Measurements from ENCODE around the gene NRXN2. TPM values are rescaled to one million over a fixed set of nuclear protein-coding genes. Genes with fewer than 3 reads are reported as not detected.

NRXN2 gene
- total and polyA plus RNA-seq, 5 donors from 2014 or later = 0.42 TPM; not detected in 4

DNA sequence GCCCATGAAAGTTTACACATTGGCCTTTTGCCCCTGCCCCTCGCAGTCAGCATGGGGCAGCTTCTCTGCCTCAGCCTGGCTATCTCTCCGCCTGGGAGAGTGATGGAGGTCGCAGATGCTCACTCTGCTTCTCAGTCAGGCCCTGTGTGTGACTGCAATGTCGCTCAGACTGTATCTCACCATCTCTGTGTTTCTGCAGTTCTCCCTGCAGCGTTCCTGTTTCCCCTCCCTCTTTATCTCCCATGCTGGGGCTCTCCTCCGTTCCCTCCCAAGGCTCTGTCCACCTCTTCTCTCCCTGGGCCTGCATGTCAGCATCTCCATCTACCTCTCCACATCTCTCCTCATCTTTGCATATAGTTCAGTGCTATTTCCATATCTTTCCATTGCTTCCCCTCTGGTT is 93.9 kb downstream of the NRXN2 start:
- no peaks in the 10 kb centered on the region for H3K36me3 ChIP-seq (ENCODE audit: control insufficient read depth, insufficient read depth, low read length)
- H3K4me3 Mint-ChIP-seq = no peak overlapping the region
- DNase-seq = no peak
- no peaks in the 10 kb centered on the region for H3K27me3 ChIP-seq (ENCODE audit: control insufficient read depth, insufficient read depth, low read length)
- H3K36me3 Mint-ChIP-seq = no peaks in the 10 kb centered on the region
- H3K27me3 Mint-ChIP-seq = peaks cover 6% of the 10 kb centered on the region
- H3K9me3 Mint-ChIP-seq = peaks cover 0 to 1% (median 0%) of the 10 kb centered on the region in 7 donors
- H3K4me1 Mint-ChIP-seq = peaks cover 0 to 9% (median 1%) of the 10 kb centered on the region in 4 donors
- no peak for ATAC-seq (ENCODE audit: low read depth in 2 of 2)
- no peak overlapping the region for H3K27ac Mint-ChIP-seq
- H3K9me3 ChIP-seq (ENCODE audit: control insufficient read depth in 2 of 2, low read length in 2 of 2) = no peaks in the 10 kb centered on the region
- peaks cover 2% of the 10 kb centered on the region for H3K4me1 ChIP-seq (ENCODE audit: control insufficient read depth, insufficient read depth, low read length, poor library complexity, severe bottlenecking)
- no peak overlapping the region for H3K27ac ChIP-seq (ENCODE audit: insufficient read depth, low read length, poor library complexity, severe bottlenecking)
- no peak overlapping the region for H3K4me3 ChIP-seq (ENCODE audit: low read depth, low read length)

DNA sequence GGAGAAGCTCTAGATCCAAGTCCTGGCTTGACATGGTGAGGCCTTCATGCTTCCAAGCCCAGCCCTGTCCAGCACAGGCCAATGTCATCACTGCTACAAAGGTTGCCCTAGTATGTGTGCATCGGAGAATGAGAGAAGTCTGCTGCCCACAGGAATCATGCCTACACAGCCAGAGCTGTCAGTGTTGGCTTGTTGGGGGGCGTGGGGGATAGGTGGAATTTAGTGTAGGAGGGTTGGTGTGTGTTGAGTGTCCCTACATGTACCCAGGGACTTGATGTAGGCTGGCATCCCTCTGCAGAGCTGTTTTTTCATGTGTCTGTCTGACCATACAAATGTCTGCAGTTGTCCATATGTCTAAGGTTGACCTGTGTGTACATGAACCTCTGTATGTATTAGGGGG is 94.4 kb downstream of the NRXN2 start:
- Histone ChIP-seq H3K9me3 (ENCODE audit: control insufficient read depth in 2 of 2, low read length in 2 of 2) (no peaks in the 10 kb centered on the region), H3K27me3 (ENCODE audit: control insufficient read depth, insufficient read depth, low read length) (no peaks in the 10 kb centered on the region), H3K4me3 (ENCODE audit: low read depth, low read length) (no peak overlapping the region), H3K36me3 (ENCODE audit: control insufficient read depth, insufficient read depth, low read length) (no peaks in the 10 kb centered on the region), H3K4me1 (ENCODE audit: control insufficient read depth, insufficient read depth, low read length, poor library complexity, severe bottlenecking) (peaks cover 2% of the 10 kb centered on the region), H3K27ac (ENCODE audit: insufficient read depth, low read length, poor library complexity, severe bottlenecking) (no peak overlapping the region)
- Mint-ChIP-seq H3K36me3 (no peaks in the 10 kb centered on the region), H3K27ac (no peak overlapping the region), H3K4me3 (no peak overlapping the region), H3K27me3 (peaks cover 9% of the 10 kb centered on the region), H3K9me3 (peaks cover 0 to 1% (median 0%) of the 10 kb centered on the region in 7 donors), H3K4me1 (peaks cover 0 to 4% (median under 1%) of the 10 kb centered on the region in 4 donors)
- DNase-seq (no peak), ATAC-seq (ENCODE audit: low read depth in 2 of 2) (no peak)

DNA sequence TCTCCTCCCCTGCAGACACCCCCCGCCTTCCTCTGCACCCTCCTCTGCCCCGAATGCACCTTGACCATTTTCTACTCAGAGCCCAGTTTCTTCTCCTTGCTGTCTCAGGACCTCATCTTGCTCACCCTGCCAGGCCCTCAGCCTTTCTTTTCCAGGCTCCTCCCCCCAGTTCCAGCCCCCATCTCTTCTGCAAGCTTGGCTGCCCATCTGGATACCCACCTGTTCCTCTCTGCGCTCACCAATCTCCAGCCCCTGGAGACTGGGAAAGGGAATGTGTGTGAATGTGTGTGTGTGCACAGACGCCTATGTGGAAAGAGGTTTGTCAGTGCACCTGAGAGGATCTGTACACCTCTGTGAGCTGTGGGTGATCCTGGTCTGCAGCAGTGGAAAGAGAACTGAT is 95.6 kb downstream of the NRXN2 start:
- no peak overlapping the region for H3K27ac ChIP-seq (ENCODE audit: insufficient read depth, low read length, poor library complexity, severe bottlenecking)
- H3K36me3 Mint-ChIP-seq = no peaks in the 10 kb centered on the region
- peaks cover 0 to 1% (median 0%) of the 10 kb centered on the region in 7 donors for H3K9me3 Mint-ChIP-seq
- peaks cover 5% of the 10 kb centered on the region for H3K27me3 Mint-ChIP-seq
- DNase-seq = no peak
- no peak overlapping the region for H3K27ac Mint-ChIP-seq
- no peak for ATAC-seq (ENCODE audit: low read depth in 2 of 2)
- H3K27me3 ChIP-seq (ENCODE audit: control insufficient read depth, insufficient read depth, low read length) = no peaks in the 10 kb centered on the region
- no peak overlapping the region for H3K4me3 ChIP-seq (ENCODE audit: low read depth, low read length)
- no peaks in the 10 kb centered on the region for H3K9me3 ChIP-seq (ENCODE audit: control insufficient read depth in 2 of 2, low read length in 2 of 2)
- H3K36me3 ChIP-seq (ENCODE audit: control insufficient read depth, insufficient read depth, low read length) = no peaks in the 10 kb centered on the region
- no peak overlapping the region for H3K4me3 Mint-ChIP-seq
- H3K4me1 Mint-ChIP-seq = no peaks in the 10 kb centered on the region
- no peaks in the 10 kb centered on the region for H3K4me1 ChIP-seq (ENCODE audit: control insufficient read depth, insufficient read depth, low read length, poor library complexity, severe bottlenecking)

DNA sequence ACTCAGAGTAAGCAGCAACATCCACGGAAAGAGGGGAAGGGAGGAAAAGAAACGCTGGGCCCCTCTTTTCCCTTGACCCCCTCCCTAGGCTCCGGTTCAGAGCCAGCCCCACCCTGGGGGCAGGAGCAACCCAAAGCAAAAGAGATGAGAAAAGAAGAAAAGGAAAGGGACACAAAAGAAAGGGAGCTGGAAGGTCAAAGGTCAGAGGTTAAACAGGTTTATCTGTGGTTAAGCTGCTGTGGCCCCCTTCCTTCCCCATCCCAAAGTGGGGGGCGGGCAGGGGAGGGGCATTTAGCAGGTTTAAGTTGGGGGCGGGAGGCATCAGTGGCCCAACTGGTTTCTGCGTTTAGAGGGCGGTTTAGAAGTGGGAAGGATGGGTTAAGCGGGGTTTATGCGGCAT is 96.4 kb downstream of the NRXN2 start:
- Histone ChIP-seq H3K9me3 (ENCODE audit: control insufficient read depth in 2 of 2, low read length in 2 of 2) (no peaks in the 10 kb centered on the region), H3K27me3 (ENCODE audit: control insufficient read depth, insufficient read depth, low read length) (no peaks in the 10 kb centered on the region), H3K4me1 (ENCODE audit: control insufficient read depth, insufficient read depth, low read length, poor library complexity, severe bottlenecking) (no peaks in the 10 kb centered on the region), H3K27ac (ENCODE audit: insufficient read depth, low read length, poor library complexity, severe bottlenecking) (no peak overlapping the region), H3K36me3 (ENCODE audit: control insufficient read depth, insufficient read depth, low read length) (no peaks in the 10 kb centered on the region), H3K4me3 (ENCODE audit: low read depth, low read length) (no peak overlapping the region)
- Mint-ChIP-seq H3K9me3 (peaks cover 0 to 1% (median 0%) of the 10 kb centered on the region in 7 donors), H3K4me3 (no peak overlapping the region), H3K27ac (no peak overlapping the region), H3K36me3 (no peaks in the 10 kb centered on the region), H3K27me3 (peaks cover 5% of the 10 kb centered on the region), H3K4me1 (no peaks in the 10 kb centered on the region)
- ATAC-seq (ENCODE audit: low read depth in 2 of 2) = no peak
- no peak for DNase-seq

DNA sequence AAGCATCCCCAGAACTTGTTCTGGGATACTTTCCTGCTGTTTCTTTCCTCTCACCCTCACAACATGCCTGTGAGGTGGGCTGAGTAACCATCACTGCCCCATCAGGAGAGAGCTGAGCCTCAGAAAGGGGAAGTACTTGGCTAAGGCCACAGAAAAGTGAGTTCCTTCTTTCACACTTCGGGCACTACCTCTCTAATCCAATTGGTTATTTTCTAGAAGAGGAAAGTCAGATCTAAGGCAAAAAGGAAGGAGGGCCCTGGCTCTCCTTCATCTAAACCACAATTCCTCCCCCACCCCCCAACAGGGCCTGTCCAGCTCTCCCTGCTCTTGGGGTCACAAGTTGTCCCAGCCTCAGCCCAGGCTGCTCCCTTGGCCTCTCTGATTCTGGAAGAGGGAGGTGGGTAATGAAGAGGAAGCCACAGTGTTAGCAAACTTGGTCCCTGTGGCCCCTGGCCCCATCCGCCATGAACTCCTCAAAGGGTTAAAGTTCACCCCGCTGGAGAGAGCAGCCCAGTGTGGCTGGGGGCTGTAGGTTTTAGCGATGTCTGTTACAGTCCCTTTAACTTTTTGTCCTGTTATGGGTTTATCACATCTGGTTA is 98.0 kb downstream of the NRXN2 start:
- DNase-seq (no peak), ATAC-seq (ENCODE audit: low read depth in 2 of 2) (no peak)
- H3K4me3 Mint-ChIP-seq = no peak overlapping the region
- Histone ChIP-seq H3K4me1 (ENCODE audit: control insufficient read depth, insufficient read depth, low read length, poor library complexity, severe bottlenecking) (no peaks in the 10 kb centered on the region), H3K9me3 (ENCODE audit: control insufficient read depth in 2 of 2, low read length in 2 of 2) (no peaks in the 10 kb centered on the region), H3K27ac (ENCODE audit: insufficient read depth, low read length, poor library complexity, severe bottlenecking) (no peak overlapping the region), H3K27me3 (ENCODE audit: control insufficient read depth, insufficient read depth, low read length) (no peaks in the 10 kb centered on the region), H3K4me3 (ENCODE audit: low read depth, low read length) (no peak overlapping the region), H3K36me3 (ENCODE audit: control insufficient read depth, insufficient read depth, low read length) (no peaks in the 10 kb centered on the region)
- no peaks in the 10 kb centered on the region for H3K36me3 Mint-ChIP-seq
- H3K27me3 Mint-ChIP-seq = peaks cover 5% of the 10 kb centered on the region
- peaks cover 0 to 4% (median 0%) of the 10 kb centered on the region in 4 donors for H3K4me1 Mint-ChIP-seq
- H3K9me3 Mint-ChIP-seq = peaks cover 0 to 1% (median 0%) of the 10 kb centered on the region in 7 donors
- H3K27ac Mint-ChIP-seq = peak overlapping the region in 1 of 3 donors; percentile 20

DNA sequence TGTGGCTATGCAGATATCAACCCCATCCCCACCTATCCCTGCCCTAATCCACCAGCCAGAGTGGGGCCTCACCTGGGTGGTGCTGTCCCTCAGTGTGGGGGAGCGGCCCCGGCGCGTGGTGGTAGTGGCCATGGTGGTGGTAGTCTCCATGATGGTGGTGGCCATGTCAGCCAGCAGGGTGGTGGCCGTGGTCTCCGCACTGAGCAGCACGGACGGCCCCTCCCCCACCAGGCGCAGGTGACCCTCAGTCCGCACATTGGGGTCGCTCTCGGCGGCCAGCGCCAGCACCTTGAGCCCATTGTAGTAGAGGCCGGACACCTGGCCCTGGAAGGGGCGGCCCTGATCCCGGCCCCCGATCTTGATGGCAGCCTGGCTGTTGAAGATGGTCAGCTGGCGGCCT is 100.3 kb downstream of the NRXN2 start:
- H3K27ac Mint-ChIP-seq = no peak overlapping the region
- H3K4me1 Mint-ChIP-seq = peaks cover 0 to 7% (median 2%) of the 10 kb centered on the region in 4 donors
- no peak overlapping the region for H3K27ac ChIP-seq (ENCODE audit: insufficient read depth, low read length, poor library complexity, severe bottlenecking)
- H3K4me1 ChIP-seq (ENCODE audit: control insufficient read depth, insufficient read depth, low read length, poor library complexity, severe bottlenecking) = no peaks in the 10 kb centered on the region
- no peaks in the 10 kb centered on the region for H3K36me3 ChIP-seq (ENCODE audit: control insufficient read depth, insufficient read depth, low read length)
- H3K9me3 Mint-ChIP-seq = no peaks in the 10 kb centered on the region
- no peak overlapping the region for H3K4me3 ChIP-seq (ENCODE audit: low read depth, low read length)
- H3K4me3 Mint-ChIP-seq = peak overlapping the region in 1 of 4 donors; percentile 85
- H3K9me3 ChIP-seq (ENCODE audit: control insufficient read depth in 2 of 2, low read length in 2 of 2) = no peaks in the 10 kb centered on the region
- DNase-seq (no peak), ATAC-seq (ENCODE audit: low read depth in 2 of 2) (no peak)
- peaks cover 5% of the 10 kb centered on the region for H3K27me3 Mint-ChIP-seq
- no peaks in the 10 kb centered on the region for H3K36me3 Mint-ChIP-seq
- no peaks in the 10 kb centered on the region for H3K27me3 ChIP-seq (ENCODE audit: control insufficient read depth, insufficient read depth, low read length)

DNA sequence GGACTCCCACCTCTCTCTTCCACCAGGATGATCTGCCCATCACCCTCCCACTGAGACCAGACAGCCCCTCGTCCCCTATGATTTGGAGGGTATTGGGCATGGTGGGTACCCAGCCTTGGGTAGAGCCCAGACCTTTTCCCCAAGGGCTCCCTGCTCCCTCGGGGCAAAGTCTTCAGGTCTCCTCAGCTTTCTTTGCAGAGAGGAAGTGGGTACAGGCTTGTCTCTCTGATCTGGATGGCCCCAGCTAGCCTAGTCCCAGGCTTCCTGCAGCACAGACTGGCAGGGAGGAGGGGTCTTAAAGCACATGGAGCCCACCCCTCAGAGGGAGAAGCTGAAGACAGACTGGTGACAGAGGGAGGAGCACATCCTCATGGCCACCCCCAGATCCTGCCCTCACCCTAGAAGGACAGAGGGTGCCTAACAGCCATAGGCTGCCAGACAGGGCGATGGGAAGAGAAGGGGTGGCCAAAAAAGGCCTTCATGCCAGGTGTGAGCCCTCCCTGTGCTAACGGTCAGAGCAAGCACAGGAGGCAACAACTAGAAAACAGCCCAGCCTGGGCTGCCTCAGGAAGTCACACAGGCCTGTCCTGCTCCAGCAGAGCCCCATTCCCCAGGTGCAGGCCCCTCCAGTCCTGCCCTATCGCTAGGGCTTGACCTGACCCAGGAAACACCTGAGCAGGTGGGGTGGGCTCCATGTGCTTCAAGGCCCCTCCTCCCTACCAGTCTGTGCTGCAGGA is 101.5 kb downstream of the NRXN2 start:
- DNase-seq = peak in 1 of 3 donors; percentile 9
- Mint-ChIP-seq H3K4me1 (peaks cover 0 to 7% (median 4%) of the 10 kb centered on the region in 4 donors), H3K36me3 (no peaks in the 10 kb centered on the region), H3K27ac (no peak overlapping the region), H3K4me3 (no peak overlapping the region), H3K27me3 (peaks cover 5% of the 10 kb centered on the region), H3K9me3 (no peaks in the 10 kb centered on the region)
- H3K36me3 ChIP-seq (ENCODE audit: control insufficient read depth, insufficient read depth, low read length) = no peaks in the 10 kb centered on the region
- H3K4me1 ChIP-seq (ENCODE audit: control insufficient read depth, insufficient read depth, low read length, poor library complexity, severe bottlenecking) = no peaks in the 10 kb centered on the region
- H3K9me3 ChIP-seq (ENCODE audit: control insufficient read depth in 2 of 2, low read length in 2 of 2) = no peaks in the 10 kb centered on the region
- H3K4me3 ChIP-seq (ENCODE audit: low read depth, low read length) = no peak overlapping the region
- no peak overlapping the region for H3K27ac ChIP-seq (ENCODE audit: insufficient read depth, low read length, poor library complexity, severe bottlenecking)
- H3K27me3 ChIP-seq (ENCODE audit: control insufficient read depth, insufficient read depth, low read length) = no peaks in the 10 kb centered on the region
- no peak for ATAC-seq (ENCODE audit: low read depth in 2 of 2)
